Measurements from ENCODE around the gene KLK13. TPM values are rescaled to one million over a fixed set of nuclear protein-coding genes. Genes with fewer than 3 reads are reported as not detected.

KLK13 gene
- polyA plus RNA-seq, 2 of the 4 experiments (the other 2 are of a cell fraction): not detected

DNA sequence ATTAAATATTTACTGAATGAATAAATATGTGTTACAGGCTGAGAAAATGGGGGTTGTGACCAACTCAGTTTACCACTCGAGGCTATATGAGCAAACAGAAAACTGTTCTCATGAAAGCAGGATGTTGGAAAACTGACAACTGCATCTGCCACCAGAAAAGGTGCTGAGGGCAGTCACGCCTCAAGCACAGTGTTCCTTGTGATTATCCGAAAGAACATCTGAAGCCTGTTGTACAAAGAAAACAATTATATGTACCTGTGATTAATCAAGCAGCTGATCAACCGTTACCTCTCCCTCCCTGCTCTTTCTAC, 6.2 kb upstream of the KLK13 start:
- no peak overlapping the region for H3K27ac ChIP-seq
- no peak overlapping the region for H3K4me3 ChIP-seq
- 15% methylated on average over 4 of the region's 4 CpGs for WGBS (ENCODE audit: missing lambda C conversion rate)
- TF ChIP-seq POLR2AphosphoS2 (conservative IDR thresholded peaks at IDR 0.05; ENCODE audit: low read length) (no peak), E2F6 (IDR thresholded peaks at IDR 0.05; ENCODE audit: borderline replicate concordance, low read depth) (no peak), FOXS1 (CRISPR knock-in tag; IDR thresholded peaks at IDR 0.05) (no peak), HOXA7 (CRISPR knock-in tag; IDR thresholded peaks at IDR 0.05) (no peak), CBX2 (IDR thresholded peaks at IDR 0.05; ENCODE audit: borderline replicate concordance, low read depth) (no peak), ZSCAN20 (CRISPR knock-in tag; IDR thresholded peaks at IDR 0.05) (no peak), BHLHE40 (IDR thresholded peaks at IDR 0.05; ENCODE audit: low read depth, low read length) (no peak), RNF2 (IDR thresholded peaks at IDR 0.05; ENCODE audit: borderline replicate concordance, low read depth) (no peak), RARB (CRISPR knock-in tag; IDR thresholded peaks at IDR 0.05) (no peak), EHMT2 (IDR thresholded peaks at IDR 0.05; ENCODE audit: low read depth) (no peak), CTCF (IDR thresholded peaks at IDR 0.05) (no peak), TP53 (CRISPR knock-in tag; IDR thresholded peaks at IDR 0.05) (no peak)
- TF ChIP-seq, protein P1, sequence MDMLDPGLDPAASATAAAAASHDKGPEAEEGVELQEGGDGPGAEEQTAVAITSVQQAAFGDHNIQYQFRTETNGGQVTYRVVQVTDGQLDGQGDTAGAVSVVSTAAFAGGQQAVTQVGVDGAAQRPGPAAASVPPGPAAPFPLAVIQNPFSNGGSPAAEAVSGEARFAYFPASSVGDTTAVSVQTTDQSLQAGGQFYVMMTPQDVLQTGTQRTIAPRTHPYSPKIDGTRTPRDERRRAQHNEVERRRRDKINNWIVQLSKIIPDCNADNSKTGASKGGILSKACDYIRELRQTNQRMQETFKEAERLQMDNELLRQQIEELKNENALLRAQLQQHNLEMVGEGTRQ (IDR thresholded peaks at IDR 0.05): no peak
- FAIRE-seq (no peak), DNase-seq (ENCODE audit: low read depth in 1 of 2, low spot score in 1 of 2) (no peak), ATAC-seq (no peak)
- ChIA-PET CTCF (interaction anchor here (1.3 kb wide), 1 partner anchor 24 kb away, joined by 4 read pairs; no protein-coding TSS in a partner anchor), POLR2A (no interaction called here)
- peaks cover 23% of the 10 kb centered on the region for H3K9me3 ChIP-seq
- H3K4me1 ChIP-seq: no peaks in the 10 kb centered on the region
- H3K4me2 ChIP-seq: no peak overlapping the region

GRCh38 chr19:51070334-51071094, 5.6 kb upstream of the KLK13 start:
- CTCF ChIA-PET: interaction anchor here (1.3 kb wide), 1 partner anchor 24 kb away, joined by 4 read pairs; no protein-coding TSS in a partner anchor
- DNase-seq (ENCODE audit: low read depth in 1 of 2, low spot score in 1 of 2) (no peak), FAIRE-seq (peak; percentile 28), ATAC-seq (no peak)
- H3K9me3 ChIP-seq: peaks cover 23% of the 10 kb centered on the region
- H3K27ac ChIP-seq: no peak overlapping the region
- no peak overlapping the region for H3K4me2 ChIP-seq
- no peak overlapping the region for H3K4me3 ChIP-seq
- WGBS (ENCODE audit: missing lambda C conversion rate): 30% methylated on average over 5 of the region's 5 CpGs
- H3K4me1 ChIP-seq: no peaks in the 10 kb centered on the region
- TF ChIP-seq, protein P2, sequence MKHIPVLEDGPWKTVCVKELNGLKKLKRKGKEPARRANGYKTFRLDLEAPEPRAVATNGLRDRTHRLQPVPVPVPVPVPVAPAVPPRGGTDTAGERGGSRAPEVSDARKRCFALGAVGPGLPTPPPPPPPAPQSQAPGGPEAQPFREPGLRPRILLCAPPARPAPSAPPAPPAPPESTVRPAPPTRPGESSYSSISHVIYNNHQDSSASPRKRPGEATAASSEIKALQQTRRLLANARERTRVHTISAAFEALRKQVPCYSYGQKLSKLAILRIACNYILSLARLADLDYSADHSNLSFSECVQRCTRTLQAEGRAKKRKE (CRISPR knock-in tag; IDR thresholded peaks at IDR 0.05; ENCODE audit: low read depth): no peak
- POLR2A ChIA-PET: no interaction called here

- peaks cover 4% of the 10 kb centered on the region; the same call in 1 of the 3 replicates for H3K4me1 ChIP-seq
- H3K4me2 ChIP-seq: no peak overlapping the region
- no peak for ATAC-seq
- ChIA-PET POLR2A (no interaction called here), CTCF (interaction anchor here (2.0 to 3.3 kb wide), 2 partner anchors 46 to 144 kb away, joined by 6 to 14 read pairs; no protein-coding TSS in a partner anchor)
- WGBS (ENCODE audit: missing lambda C conversion rate): 48% methylated on average over 7 of the region's 7 CpGs
- FAIRE-seq: peak; percentile 23
- H3K9me3 ChIP-seq: no peaks in the 10 kb centered on the region
- H3K27ac ChIP-seq: no peak overlapping the region
- H3K4me3 ChIP-seq: no peak overlapping the region
- DNase-seq (ENCODE audit: low read depth in 1 of 2, low spot score in 1 of 2): no peak
- TF ChIP-seq ZFP36 (IDR thresholded peaks at IDR 0.05; ENCODE audit: borderline replicate concordance, partially characterized antibody) (no peak), NFE2L2 (conservative IDR thresholded peaks at IDR 0.05; ENCODE audit: low read length) (no peak), HES2 (IDR thresholded peaks at IDR 0.05) (no peak), GATA3 (IDR thresholded peaks at IDR 0.05; ENCODE audit: borderline replicate concordance) (no peak), MAZ (IDR thresholded peaks at IDR 0.05; ENCODE audit: borderline replicate concordance, low read depth, low read length) (no peak), ZSCAN20 (CRISPR knock-in tag; IDR thresholded peaks at IDR 0.05) (no peak), RNF2 (IDR thresholded peaks at IDR 0.05; ENCODE audit: borderline replicate concordance, low read depth) (no peak), HDAC2 (IDR thresholded peaks at IDR 0.05) (no peak), RAD21 (conservative IDR thresholded peaks at IDR 0.05 in 1 of 2, IDR thresholded peaks at IDR 0.05 in 1 of 2) (no peak), RARB (CRISPR knock-in tag; IDR thresholded peaks at IDR 0.05) (no peak), ESRRA (IDR thresholded peaks at IDR 0.05; ENCODE audit: borderline replicate concordance, low read length) (no peak), SMC3 (IDR thresholded peaks at IDR 0.05) (no peak), E2F6 (IDR thresholded peaks at IDR 0.05; ENCODE audit: borderline replicate concordance, low read depth) (no peak), NR3C1 (IDR thresholded peaks at IDR 0.05) (no peak), FOXS1 (CRISPR knock-in tag; IDR thresholded peaks at IDR 0.05) (no peak), SREBF2 (IDR thresholded peaks at IDR 0.05) (no peak)
- TF ChIP-seq, protein P1 (IDR thresholded peaks at IDR 0.05): no peak
Measured at GRCh38 chr19:51066393-51067186, 1.7 kb upstream of the KLK13 start.

Data from A549 (cell line).